Measurements from ENCODE around the gene TBX1. TPM values are rescaled to one million over a fixed set of nuclear protein-coding genes. Genes with fewer than 3 reads are reported as not detected.

TBX1 gene
- total and polyA plus RNA-seq, 8 donors = 4.4 to 12.2 (median 10.1) TPM

GRCh38 chr22:19816372-19817119 is 56.0 kb downstream of the TBX1 start:
- no peaks in the 10 kb centered on the region for H3K27me3 ChIP-seq
- ATAC-seq = no peak
- H3K9me3 ChIP-seq = no peaks in the 10 kb centered on the region

More at GRCh38 chr22:19816372-19817119, 56.0 kb downstream of the TBX1 start:
- no peaks in the 10 kb centered on the region for H3K36me3 ChIP-seq
- H3K4me1 ChIP-seq = no peaks in the 10 kb centered on the region
- no peak overlapping the region for H3K27ac ChIP-seq
- intact Hi-C loops (cut with DNase I) = no loop called here
- no peak overlapping the region for H3K4me3 ChIP-seq
- DNase-seq = peak in 1 of 4 donors; percentile 9
- TF ChIP-seq CTCF (IDR thresholded peaks at IDR 0.05) = no peak

Other genes starting within 250 kb of the TBX1 start
- gene CLDN5, start 236.4 kb upstream of the TBX1 start, total RNA-seq = 10 to 100 TPM; 86.9 to 89.7 TPM
- 10 to 100 TPM; 56.4 to 90.7 (median 60.8) TPM for gene CLDN5, start 236.4 kb upstream of the TBX1 start, polyA plus RNA-seq (ENCODE audit: insufficient read length in 6 of 6)
- gene SEPTIN5, start 46.3 kb upstream of the TBX1 start, total RNA-seq = 10 to 100 TPM; 14.6 to 20.3 TPM
- 10 to 100 TPM; 56.6 to 80.0 (median 65.0) TPM for gene SEPTIN5, start 46.3 kb upstream of the TBX1 start, polyA plus RNA-seq (ENCODE audit: insufficient read length in 6 of 6)
- 1 to 10 TPM in 1 of 2 donors, not detected in 1; 3.6 TPM for gene GP1BB, start 37.2 kb upstream of the TBX1 start, total RNA-seq
- gene GP1BB, start 37.2 kb upstream of the TBX1 start, polyA plus RNA-seq (ENCODE audit: insufficient read length in 6 of 6) = 10 to 100 TPM in 1 of 6 donors, 1 to 10 TPM in 5; 3.3 to 11.1 (median 6.3) TPM
- 1 to 10 TPM; 6.7 to 7.9 TPM for gene GNB1L, start 94.1 kb downstream of the TBX1 start, total RNA-seq
- 1 to 10 TPM; 4.3 to 7.2 (median 5.2) TPM for gene GNB1L, start 94.1 kb downstream of the TBX1 start, polyA plus RNA-seq (ENCODE audit: insufficient read length in 6 of 6)
- gene RTL10, start 94.1 kb downstream of the TBX1 start, total RNA-seq = 10 to 100 TPM; 21.4 to 28.0 TPM
- gene RTL10, start 94.1 kb downstream of the TBX1 start, polyA plus RNA-seq (ENCODE audit: insufficient read length in 6 of 6) = 10 to 100 TPM; 18.4 to 34.7 (median 29.5) TPM
- 100 to 1,000 TPM; 191 to 249 TPM for gene COMT, start 181.0 kb downstream of the TBX1 start, total RNA-seq
- gene COMT, start 181.0 kb downstream of the TBX1 start, polyA plus RNA-seq (ENCODE audit: insufficient read length in 6 of 6) = 100 to 1,000 TPM in 3 of 6 donors, 10 to 100 TPM in 3; 90.1 to 121 (median 97.2) TPM
- 10 to 100 TPM; 36.5 to 42.8 TPM for gene TXNRD2, start 181.0 kb downstream of the TBX1 start, total RNA-seq
- 10 to 100 TPM; 17.6 to 24.2 (median 20.7) TPM for gene TXNRD2, start 181.0 kb downstream of the TBX1 start, polyA plus RNA-seq (ENCODE audit: insufficient read length in 6 of 6)

All from left lung (tissue), 10 donors.